Measurements from ENCODE around the gene HOMER2. TPM values are rescaled to one million over a fixed set of nuclear protein-coding genes. Genes with fewer than 3 reads are reported as not detected.

HOMER2 gene
- total and polyA plus RNA-seq, 2 donors (not counting 3 experiments of a cell fraction or from before 2014, with no cell fraction given) = 0.60 to 0.68 TPM

- DNase-seq (ENCODE audit: low read depth, low spot score) (no peak), FAIRE-seq (no peak)
- Histone ChIP-seq H3K36me3 (ENCODE audit: control insufficient read depth in 2 of 2, extremely low read depth in 1 of 2, insufficient read depth in 2 of 2, low read length in 2 of 2) (no peaks in the 10 kb centered on the region), H3K4me3 (replicated peaks in 1 of 3; ENCODE audit: insufficient read depth in 1 of 3, low read depth in 1 of 3, low read length in 3 of 3) (no peak overlapping the region), H3K27ac (ENCODE audit: insufficient read depth, low read depth, low read length) (no peak overlapping the region), H2AFZ (ENCODE audit: low read depth, low read length) (no peak overlapping the region), H3K4me2 (ENCODE audit: insufficient read depth, low read length) (no peak overlapping the region), H4K20me1 (replicated peaks; ENCODE audit: control insufficient read depth, extremely low read depth, insufficient read depth, low read length) (no peaks in the 10 kb centered on the region), H3K9me3 (replicated peaks; ENCODE audit: control insufficient read depth, insufficient read depth, low read length) (no peaks in the 10 kb centered on the region), H3K27me3 (ENCODE audit: control insufficient read depth in 2 of 2, insufficient read depth in 2 of 2, low read length in 2 of 2) (no peaks in the 10 kb centered on the region), H3K4me1 (ENCODE audit: control insufficient read depth, extremely low read depth, insufficient read depth, low read length) (no peaks in the 10 kb centered on the region), H3K9ac (replicated peaks; ENCODE audit: extremely low read depth, insufficient read depth, low read length) (no peak overlapping the region), H3K79me2 (ENCODE audit: control insufficient read depth, insufficient read depth, low read length) (no peaks in the 10 kb centered on the region), H3K9me1 (replicated peaks; ENCODE audit: control insufficient read depth, extremely low read depth, insufficient read depth, low read length) (no peaks in the 10 kb centered on the region)
- POLR2A ChIA-PET = interaction anchor here (0.6 kb wide), 1 partner anchor 49 kb away, joined by 4 read pairs; no protein-coding TSS in a partner anchor
- TF ChIP-seq FOS (IDR thresholded peaks at IDR 0.05; ENCODE audit: borderline replicate concordance, insufficient read depth, low read length) = no peak
- no peak for TF ChIP-seq MYC (IDR thresholded peaks at IDR 0.05; ENCODE audit: low read depth, low read length)
- no peak for TF ChIP-seq CTCF (IDR thresholded peaks at IDR 0.05; ENCODE audit: extremely low read depth in 1 of 2, insufficient read depth in 1 of 2, low read depth in 1 of 2, low read length in 2 of 2)
- no peak for TF ChIP-seq POLR2AphosphoS5 (IDR thresholded peaks at IDR 0.05; ENCODE audit: insufficient read depth, low read depth, low read length)
- no peak for TF ChIP-seq JUN (IDR thresholded peaks at IDR 0.05; ENCODE audit: borderline replicate concordance, insufficient read depth, insufficient read length, low read depth)
- TF ChIP-seq MAX (IDR thresholded peaks at IDR 0.05; ENCODE audit: insufficient read depth, insufficient read length) = no peak
- TF ChIP-seq GATA2 (IDR thresholded peaks at IDR 0.05; ENCODE audit: insufficient read depth, insufficient read length, low read depth, low read length) = no peak
- TF ChIP-seq POLR2A (IDR thresholded peaks at IDR 0.05; ENCODE audit: low read depth, low read length) = no peak
- TF ChIP-seq EZH2 (IDR thresholded peaks at IDR 0.05; ENCODE audit: borderline replicate concordance, low read depth, low read length, severe bottlenecking) = no peak
- dilution Hi-C loops (cut with MboI; ENCODE audit: extremely low pct_ligation_motif_present, low sequenced_read_pairs) (no loop called here), intact Hi-C loops (cut with micrococcal nuclease) (no loop called here)
- no TSS peak for BruUV-seq (replicated peaks)
- CTCF ChIA-PET = no interaction called here
Observed at GRCh38 chr15:82916161-82916952, 36.2 kb downstream of the HOMER2 start.

All from endothelial cell of umbilical vein (primary cell).